HG03064 (cell line): ENCODE measurements around the gene NARS2.
"Not testable (repeated sequence)": the region's sequence is repeated elsewhere in the genome, so short reads cannot be mapped to it uniquely, and the experiment has no call there.

Experiments
- ATAC-seq: cut with Tn5 transposase; IDR thresholded peaks from one replicate; pipeline ENCODE4 v1.9.1; 2021; ENCODE audit warnings: low read depth; ENCODE audit not compliant: unreplicated experiment

Gene NARS2, protein sequence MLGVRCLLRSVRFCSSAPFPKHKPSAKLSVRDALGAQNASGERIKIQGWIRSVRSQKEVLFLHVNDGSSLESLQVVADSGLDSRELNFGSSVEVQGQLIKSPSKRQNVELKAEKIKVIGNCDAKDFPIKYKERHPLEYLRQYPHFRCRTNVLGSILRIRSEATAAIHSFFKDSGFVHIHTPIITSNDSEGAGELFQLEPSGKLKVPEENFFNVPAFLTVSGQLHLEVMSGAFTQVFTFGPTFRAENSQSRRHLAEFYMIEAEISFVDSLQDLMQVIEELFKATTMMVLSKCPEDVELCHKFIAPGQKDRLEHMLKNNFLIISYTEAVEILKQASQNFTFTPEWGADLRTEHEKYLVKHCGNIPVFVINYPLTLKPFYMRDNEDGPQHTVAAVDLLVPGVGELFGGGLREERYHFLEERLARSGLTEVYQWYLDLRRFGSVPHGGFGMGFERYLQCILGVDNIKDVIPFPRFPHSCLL

DNA sequence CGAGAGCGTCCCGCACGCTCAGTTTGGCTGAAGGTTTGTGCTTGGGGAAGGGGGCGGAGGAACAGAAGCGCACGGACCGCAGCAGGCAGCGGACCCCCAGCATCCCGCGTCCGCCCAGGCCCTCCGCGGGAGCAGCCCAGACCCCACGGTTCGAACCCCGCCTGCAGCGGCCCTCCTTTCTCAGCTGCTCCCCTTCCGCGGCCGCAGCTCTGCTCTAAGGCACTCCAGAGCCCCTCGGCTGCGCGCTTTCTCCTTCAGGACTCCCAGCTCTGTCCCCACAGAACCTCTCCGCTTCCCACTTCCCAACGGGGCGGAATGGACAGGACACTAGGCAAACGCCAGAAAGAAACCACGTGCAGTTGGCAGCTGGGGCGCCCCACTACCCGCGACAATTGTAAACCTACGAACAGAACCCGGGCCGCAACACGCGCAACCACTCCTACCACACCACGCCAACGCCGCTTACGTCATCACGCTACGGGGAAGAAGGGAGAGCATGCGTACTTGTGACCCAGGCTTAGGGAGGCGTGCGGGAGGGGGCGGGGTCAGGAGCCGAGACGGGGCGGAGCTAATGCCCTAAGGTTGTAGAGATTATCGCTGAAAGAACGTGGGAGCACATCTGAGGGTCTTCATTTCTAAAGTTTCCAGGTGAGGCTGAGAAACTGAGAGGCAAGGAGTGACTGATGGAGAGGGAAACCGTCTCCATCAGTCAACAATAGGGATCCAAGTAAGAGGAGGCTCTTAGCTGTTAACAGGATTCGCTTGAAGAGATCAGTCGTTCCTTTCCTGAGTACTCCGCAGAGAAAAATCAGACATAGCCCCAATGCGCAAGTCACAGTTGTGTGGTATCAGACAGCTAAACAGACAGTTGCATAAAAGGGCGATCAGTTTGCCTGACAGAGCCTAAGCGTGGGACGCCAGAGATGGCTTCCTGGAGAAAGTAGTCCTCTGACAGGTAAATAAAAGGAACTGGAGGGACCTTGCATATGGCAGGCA lies at the start of gene NARS2:
Gene NARS2 (minus strand): TSS at position 479 of the 996 bp plus-strand sequence. CDS start 376 bp downstream, at position 103.
- ATAC-seq = peak; percentile 91

DNA sequence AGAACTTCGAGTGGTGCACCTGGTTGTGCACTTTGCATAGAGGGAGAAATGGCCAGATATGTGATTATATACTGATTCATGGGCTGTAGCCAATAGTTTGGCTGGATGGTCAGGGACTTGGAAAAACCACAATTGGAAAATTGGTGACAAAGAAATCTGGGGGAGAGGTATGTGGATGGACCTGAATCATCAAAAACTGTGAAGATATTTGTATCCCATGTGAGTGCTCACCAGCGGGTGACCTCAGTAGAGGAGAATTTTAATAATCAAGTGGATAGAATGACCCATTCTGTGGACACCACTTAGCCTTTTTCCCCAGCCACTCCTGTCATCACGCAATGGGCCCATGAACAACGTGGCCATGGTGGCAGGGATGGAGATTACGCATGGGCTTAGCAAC lies 48.0 kb upstream of the NARS2 start:
- ATAC-seq = no peak

DNA sequence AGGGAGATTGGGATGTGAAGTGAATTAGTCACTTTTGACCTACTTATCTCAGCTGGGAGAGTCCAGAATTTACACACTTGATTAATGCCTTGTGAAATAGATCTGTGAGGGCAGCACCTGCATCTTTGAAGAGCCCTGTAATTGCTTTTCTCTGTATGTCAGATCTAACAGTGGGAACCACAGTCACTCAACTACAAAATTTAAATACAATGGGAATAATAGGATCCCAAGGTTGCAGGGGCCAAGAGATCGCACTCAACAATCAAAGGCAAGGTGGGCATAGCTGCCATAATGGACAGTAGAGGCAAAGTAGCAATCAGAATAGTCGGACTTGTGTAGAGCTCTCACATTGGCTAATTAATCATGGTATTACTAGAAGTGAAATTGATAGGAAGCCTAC lies 45.5 kb upstream of the NARS2 start:
- ATAC-seq = no peak

DNA sequence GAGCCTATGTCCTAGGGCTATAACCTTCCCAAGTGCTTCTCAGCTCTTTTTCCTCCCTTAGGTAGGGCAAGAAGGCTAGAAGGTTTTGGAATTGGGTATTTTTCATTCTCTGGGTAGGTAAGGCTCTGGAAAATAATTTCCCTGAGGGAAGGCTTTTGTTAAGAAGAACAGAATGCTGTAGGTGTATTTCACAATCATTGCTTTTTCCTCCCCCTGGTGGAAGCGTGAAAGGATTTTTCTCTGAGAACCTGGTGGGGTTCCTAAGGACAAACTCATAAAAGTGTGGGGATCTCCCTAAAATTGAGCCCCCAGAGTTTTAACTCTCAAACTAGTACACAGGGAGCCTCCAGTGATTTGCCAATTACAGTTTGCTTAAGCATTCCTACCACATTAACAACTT lies 41.1 kb upstream of the NARS2 start:
- no peak for ATAC-seq

DNA sequence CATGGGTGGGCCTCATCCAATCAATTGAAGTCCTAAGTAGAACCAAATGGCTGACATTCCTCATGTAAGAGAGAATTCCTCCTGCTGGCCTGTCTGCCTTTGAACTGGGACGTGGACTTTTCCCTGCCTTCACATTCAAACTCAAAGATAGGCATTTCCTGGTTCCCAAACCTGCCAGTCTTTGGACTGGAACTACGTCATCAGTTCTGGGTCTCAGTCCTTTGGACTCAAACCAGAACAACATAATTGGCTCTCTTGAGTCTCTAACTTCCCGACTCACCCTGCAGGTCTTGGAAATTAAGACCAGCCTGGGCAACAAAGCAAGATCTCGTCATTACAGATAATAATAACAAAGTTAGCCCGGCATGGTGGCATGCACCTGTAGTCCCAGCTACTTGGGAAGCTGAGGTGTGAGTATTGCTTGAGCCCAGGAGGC lies 38.7 kb upstream of the NARS2 start:
- no peak for ATAC-seq

DNA sequence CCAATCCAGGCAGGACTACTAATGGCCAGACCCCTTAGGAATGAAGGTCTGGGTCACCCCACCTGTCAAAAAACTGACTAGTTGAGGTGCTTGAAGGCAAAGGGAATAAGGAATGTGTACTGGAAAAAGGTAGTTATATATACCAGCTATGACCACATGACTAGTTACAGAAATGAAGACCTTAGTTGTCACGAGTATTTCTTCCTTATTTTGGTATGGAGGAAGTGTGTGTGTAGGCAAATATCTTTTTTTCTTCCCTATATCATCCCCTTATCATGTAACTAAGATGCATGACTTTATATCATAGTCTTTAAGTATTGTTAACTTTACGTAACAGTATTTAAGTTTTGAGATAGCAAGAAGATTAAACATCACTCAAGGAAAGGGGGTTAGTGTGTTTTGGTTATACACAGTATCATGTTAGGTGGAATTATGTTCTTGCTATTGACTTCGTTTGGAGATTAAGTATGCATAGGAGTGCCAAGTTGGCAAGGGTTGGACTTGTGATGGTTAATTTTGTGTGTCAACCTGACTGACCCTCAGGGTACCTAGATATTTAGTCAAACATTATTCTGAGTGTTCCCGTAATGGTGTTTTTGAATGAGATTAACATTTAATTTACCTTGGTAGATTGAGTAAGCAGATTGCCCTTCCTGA lies 38.2 kb upstream of the NARS2 start:
- ATAC-seq = no peak

DNA sequence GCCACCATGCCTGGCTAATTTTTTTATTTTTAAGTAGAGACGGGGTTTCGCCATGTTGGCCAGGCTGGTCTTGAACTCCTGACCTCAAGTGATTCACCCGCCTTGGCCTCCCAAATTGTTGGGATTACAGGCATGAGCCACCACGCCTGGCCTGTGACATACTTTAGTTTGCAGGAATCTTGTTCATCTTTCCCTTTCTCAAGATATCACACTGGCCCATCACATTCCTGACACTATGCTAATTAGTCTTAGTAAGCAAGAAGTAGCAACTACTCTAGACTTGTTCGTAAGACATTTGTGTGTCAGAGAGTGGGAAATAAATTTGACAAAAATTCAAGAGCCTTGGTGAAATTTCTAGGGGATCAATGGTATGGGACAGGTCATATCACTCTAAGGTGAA lies 34.7 kb upstream of the NARS2 start:
- not testable (repeated sequence) for ATAC-seq

DNA sequence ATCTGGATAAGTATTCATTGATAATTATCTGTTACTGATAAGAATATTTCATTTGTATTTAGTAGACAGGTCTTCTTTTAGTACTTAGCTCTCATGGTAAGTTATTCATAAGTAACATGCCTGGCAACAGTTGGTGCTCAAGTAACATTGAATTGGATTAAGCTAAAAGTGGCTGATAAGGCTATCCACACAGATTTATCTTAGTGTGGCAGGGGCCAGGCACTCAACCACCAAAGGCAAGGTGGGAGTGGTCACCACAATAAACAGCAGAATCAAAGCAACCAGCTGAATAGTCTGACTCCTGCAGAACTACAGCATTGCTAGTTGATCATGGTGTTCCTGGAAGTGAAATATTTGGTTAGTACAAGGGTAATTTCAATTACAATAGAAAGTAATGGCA lies 33.0 kb upstream of the NARS2 start:
- ATAC-seq = no peak

DNA sequence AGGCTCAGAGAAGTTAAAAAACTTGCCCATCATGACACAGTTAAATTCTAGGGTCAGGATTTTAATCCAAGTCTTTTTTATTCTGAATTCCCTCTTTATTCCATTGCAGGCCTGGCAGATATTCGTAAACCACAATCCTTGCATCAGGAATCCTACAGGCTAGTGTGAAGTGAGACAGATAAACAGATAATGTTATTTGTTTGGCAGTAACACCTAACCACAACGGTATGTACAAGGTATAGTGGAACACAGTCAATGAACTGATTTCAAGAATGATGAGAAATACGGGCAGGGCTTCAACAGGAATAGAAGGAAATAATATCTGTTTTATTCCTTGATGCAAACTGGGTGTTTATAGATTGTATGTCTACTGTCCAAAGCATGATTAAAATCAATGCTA lies 32.0 kb upstream of the NARS2 start:
- no peak for ATAC-seq

DNA sequence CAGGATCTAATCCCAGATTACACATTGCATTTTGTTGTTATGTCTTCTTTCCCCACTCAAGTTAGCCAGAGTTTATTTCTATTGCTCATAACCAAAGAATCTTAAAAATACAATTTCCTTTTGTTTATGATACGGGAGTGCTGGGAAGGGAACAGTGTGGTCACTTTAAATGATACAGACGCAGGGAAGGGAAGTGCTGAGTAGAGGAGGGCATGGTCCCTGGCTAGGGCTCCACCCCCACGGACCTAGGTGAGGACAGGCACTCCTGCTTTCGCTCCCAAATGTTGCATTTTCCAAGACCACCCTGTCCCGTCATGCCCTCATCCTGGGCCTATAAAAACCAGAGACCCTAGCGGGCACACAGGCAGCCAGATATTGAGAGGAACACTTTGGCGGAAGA lies 30.6 kb upstream of the NARS2 start:
- ATAC-seq = no peak

DNA sequence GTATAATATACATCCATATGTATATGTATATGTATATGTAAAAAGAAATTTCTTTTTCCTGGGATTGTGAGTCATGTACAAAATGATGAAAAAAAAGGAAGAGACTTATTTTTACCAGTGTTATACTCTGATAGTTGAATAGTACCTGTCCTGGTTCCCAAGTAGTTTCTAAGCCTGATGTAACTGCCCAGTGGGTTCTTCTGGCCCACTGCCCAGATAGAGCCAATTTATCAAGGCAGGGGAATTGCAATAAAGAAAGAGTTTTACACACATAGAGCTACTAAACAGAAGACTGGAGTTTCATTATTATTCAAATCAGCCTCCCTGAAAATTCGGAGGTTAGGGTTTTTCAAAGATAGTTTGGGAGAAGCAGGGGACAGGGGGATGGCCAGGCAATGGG lies 29.1 kb upstream of the NARS2 start:
- ATAC-seq = no peak

DNA sequence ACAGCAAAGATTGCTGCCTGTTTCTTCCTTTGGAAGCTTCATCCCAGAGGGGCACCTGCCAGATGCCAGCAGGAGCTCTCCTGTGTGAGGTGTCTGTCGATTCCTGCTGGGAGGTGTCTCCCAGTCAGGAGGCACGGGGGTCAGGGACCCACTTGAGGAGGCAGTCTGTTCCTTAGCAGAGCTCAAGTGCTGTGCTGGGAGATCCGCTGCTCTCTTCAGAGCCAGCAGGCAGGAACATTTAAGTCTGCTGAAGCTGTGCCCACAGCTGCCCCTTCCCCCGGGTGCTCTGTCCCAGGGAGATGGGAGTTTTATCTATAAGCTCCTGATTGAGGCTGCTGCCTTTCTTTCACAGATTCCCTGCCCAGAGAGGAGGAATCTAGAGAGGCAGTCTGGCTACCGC lies 28.1 kb upstream of the NARS2 start:
- not testable (repeated sequence) for ATAC-seq

DNA sequence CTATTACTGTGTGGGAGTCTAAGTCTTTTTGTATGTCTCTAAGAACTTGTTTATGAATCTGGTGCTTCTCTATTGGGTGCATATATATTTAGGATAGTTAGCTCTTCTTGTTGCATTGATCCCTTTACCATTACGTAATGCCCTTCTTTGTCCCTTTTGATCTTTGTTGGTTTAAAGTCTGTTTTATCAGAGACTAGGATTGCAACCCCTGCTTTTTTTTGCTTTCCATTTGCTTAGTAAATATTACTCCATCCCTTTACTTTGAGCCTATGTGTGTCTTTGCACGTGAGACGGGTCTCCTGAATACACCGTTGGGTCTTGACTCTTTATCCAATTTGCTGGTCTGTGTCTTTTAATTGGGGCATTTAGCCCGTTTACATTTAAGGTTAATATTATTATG lies 26.4 kb upstream of the NARS2 start:
- not testable (repeated sequence) for ATAC-seq

DNA sequence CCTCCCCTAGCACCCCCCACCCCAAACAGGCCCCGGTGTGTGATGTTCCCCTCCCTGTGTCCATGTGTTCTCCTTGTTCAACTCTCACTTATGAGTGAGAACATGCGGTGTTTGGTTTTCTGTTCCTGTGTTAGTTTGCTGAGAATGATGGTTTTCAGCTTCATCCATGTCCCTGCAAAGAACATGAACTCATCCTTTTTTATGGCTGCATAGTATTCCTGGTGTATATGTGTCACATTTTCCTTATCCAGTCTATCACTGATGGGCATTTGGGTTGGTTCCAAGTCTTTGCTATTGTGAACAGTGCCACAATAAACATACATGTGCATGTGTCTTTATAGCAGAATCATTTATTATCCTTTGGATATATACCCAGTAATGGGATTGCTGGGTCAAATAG lies 22.9 kb upstream of the NARS2 start:
- ATAC-seq = not testable (repeated sequence)

DNA sequence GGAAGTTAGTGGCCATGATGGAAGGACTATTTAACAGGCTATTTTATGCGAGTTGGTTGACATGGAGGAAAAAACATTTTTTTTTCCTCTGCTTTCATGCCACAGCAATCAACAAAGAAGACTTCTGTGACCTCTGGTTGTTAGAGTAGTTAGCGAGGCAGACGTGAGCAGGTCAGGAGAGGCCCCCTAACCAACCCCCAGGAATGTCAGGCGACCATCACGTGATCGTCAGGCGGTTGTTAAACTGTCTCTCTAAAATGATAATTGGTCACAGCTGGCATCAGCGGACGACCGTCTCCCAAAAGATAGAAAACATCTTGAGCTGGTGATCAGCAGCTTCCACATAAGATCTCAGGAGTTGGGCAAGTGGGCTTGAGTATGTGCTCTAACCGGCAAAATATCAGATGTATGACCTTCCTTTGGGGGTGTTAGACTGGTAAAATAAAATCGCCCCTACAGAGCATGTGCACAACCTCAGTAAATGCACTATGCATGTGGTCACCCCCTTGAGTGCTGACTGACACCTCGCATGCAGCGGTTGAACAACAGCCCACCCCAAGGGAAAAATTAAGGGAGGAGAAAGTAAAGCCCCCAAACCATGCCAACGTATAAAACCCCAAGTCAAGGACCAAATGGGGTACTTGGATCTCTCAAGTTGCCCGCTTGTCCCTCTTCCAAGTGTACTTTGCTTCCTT lies 20.9 kb upstream of the NARS2 start:
- ATAC-seq = no peak

DNA sequence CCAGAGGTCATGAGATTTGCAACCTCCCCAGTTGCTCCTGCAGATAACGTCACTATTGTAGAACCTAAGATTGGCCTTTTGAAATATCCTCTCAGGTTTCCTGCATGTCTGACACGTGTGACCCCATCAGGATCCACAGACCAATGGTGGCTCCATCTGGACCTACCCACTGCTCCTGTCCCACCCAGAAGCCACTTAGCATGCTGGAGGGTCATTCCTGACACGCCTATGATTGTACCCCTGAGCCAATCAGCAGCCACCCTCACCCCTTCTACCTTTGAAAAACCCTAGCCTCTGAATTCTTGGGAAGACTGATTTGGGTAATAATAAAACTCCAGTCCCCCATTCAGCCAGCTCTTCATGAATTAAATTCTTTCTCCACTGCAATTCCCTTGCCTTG lies 20.1 kb upstream of the NARS2 start:
- ATAC-seq = no peak

DNA sequence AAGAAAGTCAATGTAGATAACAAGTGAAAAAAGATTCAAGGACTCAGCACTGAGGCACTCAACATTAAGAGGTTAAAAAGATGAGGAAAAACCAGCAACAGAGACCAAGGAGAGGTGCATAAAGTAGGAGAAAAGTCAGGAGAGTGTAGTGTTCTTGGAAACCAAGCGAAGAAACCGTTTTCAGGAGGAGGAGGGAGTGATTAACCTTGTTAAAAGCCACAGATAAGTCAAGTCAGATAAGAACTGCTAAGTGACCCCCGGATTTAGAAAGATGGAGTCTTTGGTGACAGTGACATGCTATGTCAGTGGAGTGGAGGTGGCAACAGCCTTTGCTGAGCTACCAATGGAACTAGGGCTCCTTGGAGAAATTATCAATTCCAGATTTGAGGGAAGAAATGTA lies 13.9 kb upstream of the NARS2 start:
- ATAC-seq = no peak

DNA sequence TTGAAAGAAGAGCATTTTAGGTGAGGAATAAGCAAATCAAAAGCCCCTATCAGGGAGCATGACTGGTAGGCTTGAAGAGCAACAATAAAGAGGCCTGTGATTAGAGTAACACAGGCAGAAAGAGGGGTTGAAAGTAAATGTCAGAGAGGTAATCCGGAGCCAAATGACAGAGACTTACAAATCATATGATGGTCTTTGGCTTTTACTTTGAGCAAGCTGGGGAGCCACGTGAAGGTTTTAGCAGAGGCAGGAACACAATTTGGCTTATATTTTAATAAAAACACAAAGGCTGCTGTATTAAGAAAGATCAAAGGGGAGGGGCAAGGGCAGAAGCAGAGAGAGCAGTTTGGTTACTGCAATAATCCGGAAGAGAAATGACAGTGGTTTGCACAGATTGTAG lies 12.8 kb upstream of the NARS2 start:
- ATAC-seq = no peak

DNA sequence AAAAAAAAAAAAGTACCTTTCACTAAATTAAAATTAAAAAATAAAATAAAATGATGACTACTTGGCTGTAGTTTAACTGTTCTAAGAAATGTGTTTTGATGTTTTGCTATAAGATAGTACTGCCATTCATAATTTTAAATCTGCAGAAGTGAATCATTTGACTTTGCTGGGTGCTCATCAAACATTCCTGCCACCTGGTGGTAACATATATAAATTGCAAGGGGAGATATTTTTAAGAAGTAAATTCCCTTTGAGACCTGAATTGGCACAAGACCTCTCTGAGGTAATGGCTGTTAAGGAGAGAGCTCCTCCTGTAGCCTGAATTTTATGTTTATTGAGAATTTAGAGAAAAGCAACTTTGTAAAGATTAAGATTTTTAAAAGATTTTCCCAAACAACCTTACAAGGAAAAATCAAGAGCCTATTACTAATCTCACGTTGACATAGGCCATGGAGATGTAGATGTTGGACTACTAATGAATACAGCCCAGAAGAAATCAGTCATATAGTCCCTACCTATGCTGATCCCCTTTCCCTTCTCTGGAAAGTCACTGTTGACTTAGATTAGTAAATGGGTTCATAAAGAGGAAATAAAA lies 11.9 kb upstream of the NARS2 start:
- no peak for ATAC-seq

DNA sequence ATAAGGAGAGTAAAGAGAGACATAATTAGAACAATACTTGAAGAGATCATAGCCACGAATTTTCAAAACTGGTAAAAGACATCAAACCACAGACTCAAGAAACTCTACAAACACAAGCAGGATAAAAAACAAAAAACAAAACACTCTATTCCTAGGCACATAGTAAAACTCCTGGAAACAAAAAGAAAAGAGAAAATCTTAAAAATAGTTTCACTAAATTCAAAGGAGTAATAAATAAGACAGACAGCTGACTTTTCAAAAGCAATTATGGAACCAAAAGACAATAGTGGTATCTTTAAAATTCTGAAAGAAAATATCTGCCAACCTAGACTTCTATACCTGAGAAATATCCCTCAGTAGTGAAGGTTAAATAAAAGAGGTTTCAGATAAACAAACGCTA lies 9.2 kb upstream of the NARS2 start:
- ATAC-seq = no peak
